CD4-positive, alpha-beta T cell (primary cell): ENCODE data around the gene SEC23IP. TPM values are rescaled to one million over a fixed set of nuclear protein-coding genes. Genes with fewer than 3 reads are reported as not detected.

Experiments
- ATAC-seq: fragments of 200-7000 bp; cut with Tn5 transposase; one replicate; pipeline ENCODE4 v1.10.0; 2022; ENCODE audit warnings: mild to moderate bottlenecking; ENCODE audit not compliant: poor library complexity
- CTCF ChIA-PET: fragments of 350-600 bp; sonication (Branson Sonifier 250); formaldehyde crosslinking; loops from one replicate; lab custom pipeline; 2021; ENCODE audit warnings: antibody characterized with exemption, inconsistent platforms; lab: Charles Lee
- POLR2A ChIA-PET: fragments of 350-600 bp; sonication (Branson Sonifier 250); formaldehyde crosslinking; loops from one replicate; lab custom pipeline; 2021; ENCODE audit warnings: antibody characterized with exemption, inconsistent platforms; lab: Charles Lee
- DNase-seq, 14 experiments: peaks; one replicate each; pipeline ENCODE4 v3.0.0-alpha.2; 2013 to 2020; ENCODE audit warnings: mixed read lengths in 2 of 14
- H3K27ac ChIP-seq, 2 donors: one replicate each; pipeline versions ENCODE4 v1.5.1 to v1.7.0; 2013; ENCODE audit warnings: low read length in 2 of 2, low read depth in 1 of 2, mild to moderate bottlenecking in 1 of 2
- H3K27me3 ChIP-seq, 2 experiments: 1 replicate in 1 of 2; 2 replicates in 1 of 2; pipeline versions ENCODE4 v1.6.1 to v1.7.0; 2013; ENCODE audit warnings: low read length in 2 of 2, control low read depth in 1 of 2, mild to moderate bottlenecking in 1 of 2, moderate library complexity in 1 of 2; ENCODE audit not compliant: insufficient read depth in 2 of 2, control insufficient read depth in 1 of 2
- H3K36me3 ChIP-seq: one replicate; pipeline ENCODE4 v1.6.1; 2013; ENCODE audit warnings: low read length, control low read depth; ENCODE audit not compliant: insufficient read depth
- H3K4me1 ChIP-seq: one replicate; pipeline ENCODE4 v1.6.1; 2013; ENCODE audit warnings: low read length, control low read depth; ENCODE audit not compliant: insufficient read depth
- H3K4me3 ChIP-seq: one replicate; pipeline ENCODE4 v1.5.1; 2013; ENCODE audit warnings: mild to moderate bottlenecking, low read length, moderate library complexity
- H3K9me3 ChIP-seq, 2 experiments: 1 replicate in 1 of 2; 2 replicates in 1 of 2; pipeline versions ENCODE4 v1.6.1 to v1.7.0; 2013; ENCODE audit warnings: low read length in 2 of 2, mild to moderate bottlenecking in 2 of 2, control low read depth in 1 of 2, moderate library complexity in 1 of 2; ENCODE audit not compliant: control insufficient read depth in 1 of 2, insufficient read depth in 1 of 2
- H3K27ac Mint-ChIP-seq: one replicate; pipeline ENCODE4 v1.8.0; 2020; ENCODE audit warnings: mixed read lengths
- H3K27me3 Mint-ChIP-seq: one replicate; pipeline ENCODE4 v1.8.0; 2021; ENCODE audit warnings: mixed read lengths
- H3K36me3 Mint-ChIP-seq: one replicate; pipeline ENCODE4 v1.8.0; 2021; ENCODE audit warnings: low read depth, mixed read lengths
- H3K4me1 Mint-ChIP-seq: one replicate; pipeline ENCODE4 v1.8.0; 2021; ENCODE audit warnings: low read depth, mixed read lengths
- H3K4me3 Mint-ChIP-seq: one replicate; pipeline ENCODE4 v1.8.0; 2020; ENCODE audit warnings: mild to moderate bottlenecking, mixed read lengths
- H3K9me3 Mint-ChIP-seq: one replicate; pipeline ENCODE4 v1.8.0; 2020; ENCODE audit warnings: mixed read lengths
- CTCF ChIP-seq: fragments of 200-600 bp; IDR thresholded peaks from one replicate; pipeline ENCODE4 v1.8.0; 2022; ENCODE audit warnings: antibody characterized with exemption, mild to moderate bottlenecking
- intact Hi-C, 2 experiments: fragments of 100-400 bp; cut with DNase I in 1 of 2; cut with micrococcal nuclease in 1 of 2; formaldehyde crosslinking; loops; one replicate each; pipeline versions ENCODE4 v1.15.1 to v1.9.0; 2023 to 2025; cut with DNase I, micrococcal nuclease
- total RNA-seq, 174 experiments: library from RNA in 2 of 174; stranded (reverse) in 2 of 174; gene quantifications; one replicate each; pipeline ENCODE4 v1.2.3 and lab custom pipeline; 2021 to 2026

Gene SEC23IP
- total RNA-seq, 2 experiments from 2014 or later: 18.1 to 21.1 TPM

GRCh38 chr10:119988333-119988732, 95.8 kb downstream of the SEC23IP start:
- no peak for TF ChIP-seq CTCF
- peaks cover 2% of the 10 kb centered on the region for H3K9me3 Mint-ChIP-seq
- Histone ChIP-seq H3K9me3 (no peaks in the 10 kb centered on the region), H3K4me1 (no peaks in the 10 kb centered on the region), H3K4me3 (no peak overlapping the region), H3K27ac (no peak overlapping the region), H3K36me3 (no peaks in the 10 kb centered on the region), H3K27me3 (peaks cover 2 to 9% of the 10 kb centered on the region in 2 experiments)
- H3K4me3 Mint-ChIP-seq: no peak overlapping the region
- H3K27ac Mint-ChIP-seq: no peak overlapping the region
- H3K4me1 Mint-ChIP-seq: no peaks in the 10 kb centered on the region
- ChIA-PET POLR2A (no interaction called here), CTCF (no interaction called here)
- no peak for DNase-seq
- H3K36me3 Mint-ChIP-seq: no peaks in the 10 kb centered on the region
- ATAC-seq: no peak
- peaks cover 29% of the 10 kb centered on the region for H3K27me3 Mint-ChIP-seq
- intact Hi-C loops: no loop called here

- Mint-ChIP-seq H3K36me3 (no peaks in the 10 kb centered on the region), H3K27ac (no peak overlapping the region), H3K4me3 (no peak overlapping the region), H3K9me3 (peaks cover 2% of the 10 kb centered on the region), H3K27me3 (peaks cover 40% of the 10 kb centered on the region), H3K4me1 (no peaks in the 10 kb centered on the region)
- ChIA-PET POLR2A (no interaction called here), CTCF (no interaction called here)
- no peak for DNase-seq
- H3K36me3 ChIP-seq: no peaks in the 10 kb centered on the region
- peaks cover 2 to 9% of the 10 kb centered on the region in 2 experiments for H3K27me3 ChIP-seq
- no peaks in the 10 kb centered on the region for H3K9me3 ChIP-seq
- no peak for TF ChIP-seq CTCF
- intact Hi-C loops: no loop called here
- ATAC-seq: no peak
- H3K4me3 ChIP-seq: no peak overlapping the region
- H3K27ac ChIP-seq: no peak overlapping the region
- H3K4me1 ChIP-seq: no peaks in the 10 kb centered on the region
These were observed 97.4 kb downstream of the SEC23IP start for GRCh38 chr10:119989966-119990365.

GRCh38 chr10:119991066-119991465, 98.5 kb downstream of the SEC23IP start:
- Histone ChIP-seq H3K27me3 (peaks cover 2 to 9% of the 10 kb centered on the region in 2 experiments), H3K9me3 (no peaks in the 10 kb centered on the region), H3K36me3 (no peaks in the 10 kb centered on the region), H3K4me1 (no peaks in the 10 kb centered on the region), H3K4me3 (no peak overlapping the region), H3K27ac (no peak overlapping the region)
- Mint-ChIP-seq H3K9me3 (peaks cover 7% of the 10 kb centered on the region), H3K4me1 (no peaks in the 10 kb centered on the region), H3K27me3 (peaks cover 48% of the 10 kb centered on the region), H3K27ac (no peak overlapping the region), H3K4me3 (no peak overlapping the region), H3K36me3 (no peaks in the 10 kb centered on the region)
- no peak for ATAC-seq
- no peak for DNase-seq
- CTCF ChIA-PET: no interaction called here
- TF ChIP-seq CTCF: no peak
- intact Hi-C loops: no loop called here
- POLR2A ChIA-PET: no interaction called here
